Bronchial epithelial cell (primary cell): ENCODE data around the gene DOK5. TPM values are rescaled to one million over a fixed set of nuclear protein-coding genes. Genes with fewer than 3 reads are reported as not detected.

Experiments used
- DNase-seq: peaks from one replicate; pipeline ENCODE4 v3.0.0-alpha.2; 2010; ENCODE audit warnings: low read depth
- FAIRE-seq: peaks from 2 replicates; lab custom pipeline; 2011; peaks lifted over from hg19 to GRCh38; lab: Jason Lieb, UNC
- H3K27me3 ChIP-seq: 2 replicates; pipeline ENCODE4 v1.5.1; 2011; ENCODE audit warnings: low read length; ENCODE audit not compliant: control insufficient read depth, insufficient read depth
- H3K36me3 ChIP-seq: 2 replicates; pipeline ENCODE4 v1.5.1; 2011; ENCODE audit warnings: low read length; ENCODE audit not compliant: control insufficient read depth, insufficient read depth
- H3K4me3 ChIP-seq: 2 replicates; pipeline ENCODE4 v1.5.1; 2011; ENCODE audit warnings: mild to moderate bottlenecking, low read depth, low read length, control low read depth
- CTCF ChIP-seq: IDR thresholded peaks from 2 replicates; pipeline ENCODE4 v1.5.1; 2011; ENCODE audit warnings: mild to moderate bottlenecking, moderate library complexity, low read length, control low read depth, inconsistent platforms; ENCODE audit not compliant: insufficient read depth, severe bottlenecking
- total RNA-seq: library from RNA; depleted of rRNA; stranded (reverse); fragments of >200 nt; gene quantifications from 2 replicates; pipeline ENCODE4 v1.2.1, GENCODE V29; 2014

The DOK5 gene
- total RNA-seq, 1 donor from 2014 or later = not detected

GRCh38 chr20:54535033-54535432 lies 59.6 kb downstream of the DOK5 start:
- no peaks in the 10 kb centered on the region for H3K36me3 ChIP-seq
- no peaks in the 10 kb centered on the region for H3K27me3 ChIP-seq
- no peak for DNase-seq
- FAIRE-seq = no peak
- H3K4me3 ChIP-seq = no peak overlapping the region
- no peak for TF ChIP-seq CTCF

GRCh38 chr20:54535746-54536145 lies 60.4 kb downstream of the DOK5 start:
- Histone ChIP-seq H3K4me3 (no peak overlapping the region), H3K27me3 (no peaks in the 10 kb centered on the region), H3K36me3 (no peaks in the 10 kb centered on the region)
- FAIRE-seq (no peak), DNase-seq (no peak)
- TF ChIP-seq CTCF = no peak

- FAIRE-seq = no peak
Observed at GRCh38 chr20:54539521-54540046, 64.2 kb downstream of the DOK5 start.

GRCh38 chr20:54543369-54543768 lies 68.0 kb downstream of the DOK5 start:
- no peaks in the 10 kb centered on the region for H3K27me3 ChIP-seq
- DNase-seq (no peak), FAIRE-seq (no peak)
- H3K4me3 ChIP-seq = no peak overlapping the region
- H3K36me3 ChIP-seq = no peaks in the 10 kb centered on the region
- no peak for TF ChIP-seq CTCF

More at GRCh38 chr20:54539521-54540046, 64.2 kb downstream of the DOK5 start:
- Histone ChIP-seq H3K4me3 (no peak overlapping the region), H3K36me3 (no peaks in the 10 kb centered on the region), H3K27me3 (no peaks in the 10 kb centered on the region)
- TF ChIP-seq CTCF = no peak
- DNase-seq = no peak

- no peak for FAIRE-seq
- no peaks in the 10 kb centered on the region for H3K27me3 ChIP-seq
- no peak for TF ChIP-seq CTCF
- no peak for DNase-seq
- no peaks in the 10 kb centered on the region for H3K36me3 ChIP-seq
- H3K4me3 ChIP-seq = no peak overlapping the region
Observed at GRCh38 chr20:54545676-54546358, 70.4 kb downstream of the DOK5 start.
